Activated T-cell treated with anti-CD3 and anti-CD28 coated beads for 24 hours (primary cell): ENCODE measurements around the gene DPEP2NB.
"Not testable (repeated sequence)": the region's sequence is repeated elsewhere in the genome, so short reads cannot be mapped to it uniquely, and the experiment has no call there.

Experiments
- DNase-seq: peaks from one replicate; pipeline ENCODE4 v3.0.0-alpha.2; 2020; ENCODE audit warnings: low read depth

The DPEP2NB gene, protein sequence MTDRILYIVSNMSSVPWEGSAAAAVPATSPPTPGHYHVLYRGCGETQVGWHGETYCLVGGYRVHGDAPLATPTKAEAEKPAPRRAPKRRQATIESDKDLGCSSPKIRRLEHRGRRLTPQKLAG

DNA sequence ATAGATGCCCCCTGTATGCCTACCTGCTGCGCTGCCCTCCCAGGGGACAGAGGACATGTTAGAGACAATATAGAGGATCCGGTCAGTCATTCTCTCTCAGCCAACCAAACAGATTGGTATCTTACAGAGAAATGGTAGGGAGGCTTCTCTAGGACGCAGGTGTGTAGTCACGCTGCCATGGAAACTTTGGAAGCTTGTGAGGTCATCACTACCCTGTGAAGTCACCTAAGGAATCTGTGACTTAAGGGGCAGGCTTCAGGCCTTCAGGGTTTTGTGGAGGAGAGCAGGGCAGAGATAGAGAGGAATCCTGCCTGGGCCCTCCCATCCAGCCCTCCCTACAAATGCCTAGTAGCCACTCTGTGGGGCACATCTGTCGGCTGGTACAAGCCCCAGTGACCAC is at the start of gene DPEP2NB:
Gene DPEP2NB, minus strand, starts transcription at position 231 of the 400 bp plus-strand sequence. Its CDS starts 141 bp downstream, at position 90.
- no peak for DNase-seq

DNA sequence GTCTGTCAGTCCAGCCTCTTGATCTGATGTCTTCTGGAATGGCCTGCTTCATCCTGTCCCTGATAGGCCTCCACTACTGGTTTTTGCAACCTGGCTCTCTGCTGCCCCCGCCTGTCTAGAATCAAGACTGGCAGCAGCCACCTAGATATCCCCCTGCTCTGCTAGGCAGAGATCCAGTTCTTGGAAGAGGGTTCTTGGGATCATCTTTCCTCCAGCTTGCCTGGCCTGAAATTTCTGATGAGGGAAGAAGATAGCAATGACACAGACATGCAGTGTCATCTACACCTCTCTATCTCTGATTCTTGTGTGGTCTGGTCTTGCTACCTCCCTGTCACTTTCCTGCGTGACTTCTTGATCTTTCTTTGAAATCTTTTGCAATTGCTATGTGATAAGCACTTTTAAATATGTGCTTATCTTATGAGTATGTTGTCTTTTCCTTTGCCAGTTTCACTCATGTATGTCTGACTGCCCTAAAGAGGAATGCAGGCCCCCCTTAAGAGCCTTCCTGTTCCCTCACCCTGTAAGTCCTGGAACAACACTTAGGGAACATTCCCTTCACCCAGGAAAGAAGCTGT is 49.2 kb upstream of the DPEP2NB start:
- DNase-seq: peak; percentile 57

DNA sequence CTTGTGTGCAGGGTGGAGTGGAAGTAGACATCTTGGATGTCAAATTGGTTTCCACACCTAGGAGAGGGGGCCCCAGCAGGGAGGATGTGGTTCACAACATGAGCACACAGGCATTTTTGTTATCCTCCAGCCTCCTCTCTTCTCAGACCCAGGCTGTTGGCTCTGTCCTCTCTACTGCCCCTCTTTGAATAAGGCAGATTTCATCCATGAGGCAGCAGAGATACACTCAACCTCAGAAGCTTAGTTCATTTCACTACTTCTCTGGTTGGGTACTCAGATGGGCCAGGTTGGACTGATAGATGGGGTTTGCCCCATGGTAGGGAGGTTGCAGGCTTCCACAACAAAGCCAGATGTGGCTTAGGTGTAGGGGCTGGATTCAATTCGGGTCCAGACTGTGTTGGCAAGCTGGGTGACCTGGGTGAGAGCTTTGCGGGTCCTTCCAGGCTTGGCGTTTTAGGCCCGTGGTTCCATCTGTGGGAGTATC is 47.2 kb upstream of the DPEP2NB start:
- DNase-seq: no peak

DNA sequence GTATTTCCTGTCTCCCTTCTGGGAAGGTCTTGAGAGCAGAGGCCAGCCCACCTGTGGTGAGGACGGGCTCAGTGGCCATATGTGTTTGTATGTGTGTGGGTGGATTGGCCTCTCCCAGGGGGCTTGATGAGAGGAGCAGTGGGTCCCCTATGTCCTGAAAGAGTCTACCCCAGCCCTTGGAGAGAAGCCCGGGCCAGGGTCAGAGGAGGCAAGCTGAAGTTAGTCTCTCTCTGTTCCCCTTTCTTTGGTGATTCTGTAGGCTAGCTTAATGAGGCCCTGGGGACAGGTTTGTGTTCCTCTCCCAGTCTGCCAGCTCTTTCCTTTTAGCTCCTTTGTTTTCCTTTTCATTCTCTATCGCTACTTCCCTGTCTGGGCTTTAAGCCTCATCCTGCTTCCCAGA is 45.7 kb upstream of the DPEP2NB start:
- DNase-seq: no peak

DNA sequence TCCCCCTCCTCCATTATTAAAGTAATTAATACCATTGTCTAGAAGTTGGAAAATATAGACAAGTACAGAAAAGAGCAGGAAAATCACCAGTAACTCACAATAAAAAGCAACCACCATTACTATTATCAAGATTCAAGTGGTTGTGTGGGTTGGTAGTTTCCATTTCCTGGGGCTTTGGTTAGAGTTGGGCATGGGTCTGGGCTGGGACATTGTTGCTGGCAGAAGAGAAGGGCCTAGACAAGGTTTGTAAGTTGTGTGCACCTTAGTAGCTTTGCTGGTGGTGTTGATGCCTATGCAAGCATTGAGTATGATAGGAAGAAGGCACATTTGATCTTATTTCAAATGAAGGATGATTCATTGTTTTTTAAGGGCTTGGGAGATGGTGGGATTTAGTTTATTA is 44.1 kb upstream of the DPEP2NB start:
- DNase-seq: no peak

DNA sequence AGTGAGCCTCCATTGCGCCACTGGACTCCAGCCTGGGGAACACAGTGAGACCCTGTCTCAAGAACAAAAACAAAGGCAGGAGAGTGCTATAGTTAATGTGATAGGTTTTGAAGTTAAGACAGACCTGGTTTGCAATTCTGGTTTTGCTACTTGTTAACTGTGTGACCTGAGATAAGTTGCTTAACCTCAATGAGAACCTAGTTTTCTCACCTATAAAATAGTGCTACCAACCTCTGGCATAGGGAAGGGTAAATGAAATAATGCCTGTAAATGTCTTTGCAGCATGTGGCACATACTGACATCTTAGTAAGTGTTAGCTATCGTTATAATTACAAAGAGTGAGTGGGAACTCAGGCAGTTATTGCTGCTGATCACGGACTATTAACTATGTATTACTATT is 39.7 kb upstream of the DPEP2NB start:
- DNase-seq: no peak

DNA sequence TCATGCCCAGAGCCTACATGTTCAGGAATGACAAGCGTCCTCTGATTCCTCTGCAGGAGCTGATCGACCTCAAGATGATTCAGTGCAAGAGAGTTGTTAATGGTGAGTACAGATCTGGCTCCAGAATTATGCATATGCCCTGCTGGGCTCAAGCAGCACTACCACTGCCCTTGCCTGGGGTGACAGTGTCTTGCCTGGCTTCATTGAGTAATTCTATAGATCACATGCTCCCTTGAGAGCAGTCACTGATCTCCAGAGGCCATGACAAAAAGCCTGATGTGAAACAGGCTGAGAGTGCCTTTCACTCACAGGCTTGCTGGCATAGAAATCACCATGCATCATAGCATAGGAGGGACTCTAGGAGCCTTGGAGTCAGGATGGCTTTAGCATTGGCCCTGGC is 33.7 kb upstream of the DPEP2NB start:
- DNase-seq: no peak

DNA sequence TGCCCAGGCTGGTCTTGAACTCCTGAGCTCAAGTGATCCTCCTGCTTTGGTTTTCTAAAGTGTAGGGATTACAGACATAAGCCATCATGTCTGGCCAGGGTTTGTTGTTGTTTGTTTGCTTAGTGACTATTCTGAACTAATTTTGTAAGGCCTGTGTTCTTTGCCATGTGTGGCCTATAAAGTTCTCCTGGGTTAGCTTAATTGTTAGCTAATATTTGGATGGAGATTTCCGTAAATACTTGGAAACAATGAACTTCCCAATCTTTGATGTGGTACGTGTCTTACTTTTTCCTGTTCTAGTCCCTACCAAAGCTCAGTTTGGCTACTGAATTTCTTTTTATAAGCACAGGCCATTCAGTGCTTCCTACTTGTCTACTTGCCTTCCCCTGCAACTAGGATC is 32.3 kb upstream of the DPEP2NB start:
- DNase-seq: no peak

DNA sequence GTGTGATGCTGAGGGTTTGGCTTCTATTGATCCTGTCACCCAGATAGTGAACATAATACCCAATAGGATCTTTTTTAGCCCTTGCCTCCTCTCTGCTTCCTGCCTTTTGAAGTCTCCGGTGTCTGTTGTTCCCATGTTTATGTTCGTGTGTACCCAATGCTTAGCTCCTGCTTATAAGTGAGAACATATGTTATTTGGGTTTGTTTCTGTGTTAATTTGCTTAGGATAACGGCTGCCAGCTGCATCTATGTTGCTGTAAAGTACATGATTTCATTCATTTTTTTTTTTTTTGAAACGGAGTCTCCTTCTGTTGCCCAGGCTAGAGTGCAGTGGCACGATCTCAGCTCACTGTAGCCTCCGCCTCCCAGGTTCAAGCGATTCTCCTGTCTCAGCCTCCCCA is 30.4 kb upstream of the DPEP2NB start:
- no peak for DNase-seq

DNA sequence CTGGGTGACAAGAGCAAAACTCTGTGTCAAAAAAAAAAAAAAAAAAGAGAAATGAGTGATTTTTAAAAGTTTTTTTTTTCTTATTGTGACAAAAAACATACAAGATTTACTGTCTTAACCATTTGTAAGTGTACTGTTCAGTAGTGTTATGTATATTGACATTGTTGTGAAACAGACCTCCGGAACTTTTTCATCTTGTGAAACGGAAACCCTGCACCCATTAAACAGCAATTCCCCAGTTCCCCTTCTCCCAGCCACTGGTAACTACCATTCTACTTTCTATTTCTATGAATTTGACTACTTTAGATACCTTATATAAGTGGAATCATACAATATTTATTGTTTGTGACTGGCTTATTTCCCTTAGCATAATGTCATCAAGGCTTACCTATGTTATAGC is 26.1 kb upstream of the DPEP2NB start:
- DNase-seq: no peak

DNA sequence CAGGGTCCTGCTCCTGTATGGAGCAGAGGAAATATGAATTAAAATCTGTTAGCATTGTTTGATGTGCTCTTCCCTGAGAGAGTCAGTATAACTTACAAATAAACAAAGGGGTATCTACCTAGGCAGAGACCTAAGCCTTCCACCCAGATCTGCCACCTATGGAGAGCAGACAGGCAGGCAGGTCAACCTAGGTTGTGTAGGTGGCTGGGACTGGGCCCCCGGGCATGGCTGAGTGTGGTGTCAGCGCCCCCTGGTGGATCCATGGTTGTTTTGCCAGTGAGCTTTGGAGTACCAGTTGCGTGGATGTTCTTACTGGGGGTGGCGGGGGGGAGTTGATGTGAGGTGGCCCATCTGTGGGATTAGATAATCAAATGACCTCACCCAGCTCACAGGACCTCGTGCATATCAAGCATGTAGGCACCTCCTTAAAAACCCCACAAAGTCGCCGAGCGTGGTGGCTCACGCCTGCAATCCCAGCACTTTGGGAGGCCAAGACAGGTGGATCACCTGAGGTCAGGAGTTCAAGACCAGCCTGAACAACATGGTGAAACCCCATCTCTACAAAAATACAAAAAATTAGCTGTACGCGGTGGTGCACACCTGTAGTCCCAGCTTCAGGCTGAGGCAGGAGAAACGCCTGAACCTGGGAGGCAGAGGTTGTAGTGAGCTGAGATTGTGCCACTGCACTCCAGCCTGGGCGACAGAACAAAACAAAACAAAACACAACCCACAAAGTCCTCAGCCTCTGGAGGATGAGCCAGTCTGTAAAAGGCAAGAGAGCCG is 25.0 kb upstream of the DPEP2NB start:
- DNase-seq: peak; percentile 83

DNA sequence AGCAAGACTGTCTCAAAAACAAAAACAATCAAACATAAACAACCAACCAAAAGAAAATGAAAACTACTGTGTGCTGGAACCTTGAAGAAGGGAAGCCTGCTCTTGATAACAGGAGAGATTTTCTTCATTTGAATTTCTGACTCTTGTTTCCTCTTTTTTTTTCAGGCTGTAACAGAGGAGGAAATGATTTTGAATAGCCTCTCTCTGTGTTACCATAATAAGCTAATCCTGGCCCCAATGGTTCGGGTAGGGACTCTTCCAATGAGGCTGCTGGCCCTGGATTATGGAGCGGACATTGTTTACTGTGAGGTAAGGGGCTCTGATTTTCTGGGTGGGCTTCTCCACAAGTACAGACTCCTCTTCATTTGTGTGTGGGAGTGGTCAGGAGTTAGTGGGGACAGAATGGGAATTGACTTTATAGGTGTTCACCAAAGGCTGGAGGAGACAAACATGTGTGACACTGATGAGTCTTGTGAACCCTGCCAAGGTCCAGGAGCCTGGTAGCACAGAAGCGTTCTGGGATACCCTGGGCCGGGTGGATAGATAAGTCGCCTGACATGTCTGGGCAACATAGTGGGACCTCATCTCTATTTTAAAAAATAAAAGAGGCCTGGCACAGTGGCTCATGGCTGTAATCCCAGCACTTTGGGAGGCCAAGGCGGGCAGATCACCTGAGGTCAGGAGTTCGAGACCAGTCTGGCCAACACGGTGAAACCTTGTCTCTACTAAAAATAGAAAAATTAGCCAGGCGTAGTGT is 22.3 kb upstream of the DPEP2NB start:
- DNase-seq: no peak

DNA sequence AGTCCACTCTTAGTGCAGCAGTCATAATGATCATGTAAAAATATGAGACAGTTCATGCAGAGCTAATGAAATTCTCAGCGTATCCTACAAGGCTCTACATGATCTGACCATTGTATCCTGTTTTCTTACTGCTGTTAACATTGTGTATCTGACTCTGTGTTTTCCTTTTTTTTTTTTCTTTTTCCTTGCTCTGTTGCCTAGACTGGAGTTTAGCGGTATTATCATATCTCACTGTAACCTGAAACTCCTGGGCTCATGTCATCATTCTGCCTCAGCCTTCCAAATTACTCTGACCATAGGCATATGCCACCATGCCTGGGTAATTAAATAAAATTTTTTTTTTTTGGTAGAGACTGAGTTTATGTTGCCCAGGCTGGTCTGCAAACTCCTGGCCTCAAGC is 19.5 kb upstream of the DPEP2NB start:
- no peak for DNase-seq

DNA sequence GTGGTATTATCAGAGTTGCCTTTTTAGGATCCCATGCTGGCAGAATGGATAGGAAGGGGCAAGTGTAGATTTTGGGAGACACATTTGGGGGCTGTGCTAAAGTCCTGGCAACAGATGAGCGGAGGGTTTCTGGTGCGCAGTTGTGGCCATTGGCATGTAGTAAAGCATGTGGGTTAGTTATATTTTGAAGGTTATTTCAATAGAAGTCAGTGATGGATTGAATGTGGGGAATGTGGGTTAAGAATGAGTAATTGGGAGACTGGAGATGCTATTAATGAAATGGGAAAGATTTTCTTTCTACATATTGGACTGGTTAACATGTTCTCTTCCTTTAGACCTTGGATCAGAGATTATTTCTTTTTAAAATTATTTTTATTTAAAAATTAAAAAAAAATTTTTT is 17.4 kb upstream of the DPEP2NB start:
- no peak for DNase-seq

DNA sequence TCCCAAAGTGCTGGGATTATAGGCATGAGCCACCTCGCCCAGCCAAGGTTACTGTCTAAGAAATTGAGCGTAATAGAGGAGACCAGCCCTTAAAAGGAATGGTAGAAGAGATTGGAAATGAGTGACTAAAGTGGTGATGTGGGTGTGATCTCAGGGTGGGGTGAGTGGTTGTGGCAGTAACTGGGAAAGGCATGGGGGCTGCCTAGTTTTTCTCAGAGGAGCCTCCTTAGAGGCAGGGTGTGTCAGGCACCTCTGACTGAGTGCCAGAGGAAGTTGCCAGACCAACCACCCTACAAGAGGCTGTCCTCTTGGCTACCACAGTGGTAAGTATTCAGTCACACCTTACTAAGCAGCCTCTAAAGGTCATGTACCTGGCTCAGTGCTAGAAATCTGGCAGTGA is 16.2 kb upstream of the DPEP2NB start:
- no peak for DNase-seq

DNA sequence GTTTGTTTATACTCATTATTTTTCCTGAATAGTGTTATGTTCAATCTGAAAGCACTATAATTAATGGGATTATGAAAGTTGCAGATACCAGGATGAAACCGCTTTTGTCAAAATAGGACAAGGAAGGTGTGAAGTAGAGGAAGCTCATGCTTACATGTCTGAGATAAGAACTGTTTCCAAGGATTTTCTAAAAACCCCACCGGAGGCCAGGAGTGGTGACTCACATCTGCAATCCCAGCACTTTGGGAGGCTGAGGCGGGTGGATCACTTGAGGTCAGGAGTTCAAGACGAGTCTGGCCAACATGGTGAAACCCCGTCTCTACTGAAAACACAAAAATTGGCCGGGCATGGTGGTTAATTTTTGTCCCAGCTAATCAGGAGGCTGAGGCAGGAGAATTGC is 14.4 kb upstream of the DPEP2NB start:
- not testable (repeated sequence) for DNase-seq

DNA sequence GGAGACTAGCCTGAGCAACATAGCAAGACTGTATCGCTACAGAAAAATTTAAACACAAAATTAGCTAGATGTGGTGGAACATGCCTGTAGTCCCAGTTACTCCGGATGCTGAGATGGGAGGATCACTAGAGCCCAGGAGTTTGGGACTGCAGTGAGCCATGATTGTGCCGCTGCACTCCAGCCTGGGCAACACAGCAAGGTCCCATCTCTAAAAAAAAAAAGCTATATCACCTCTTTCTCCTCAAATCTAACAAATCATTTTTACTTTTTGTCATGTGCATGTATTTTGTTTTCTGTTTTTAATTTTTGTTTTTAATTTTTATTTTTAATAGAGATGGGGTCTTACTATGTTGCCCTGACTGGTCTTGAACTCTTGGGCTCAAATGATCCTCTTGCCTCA is 13.3 kb upstream of the DPEP2NB start:
- no peak for DNase-seq

DNA sequence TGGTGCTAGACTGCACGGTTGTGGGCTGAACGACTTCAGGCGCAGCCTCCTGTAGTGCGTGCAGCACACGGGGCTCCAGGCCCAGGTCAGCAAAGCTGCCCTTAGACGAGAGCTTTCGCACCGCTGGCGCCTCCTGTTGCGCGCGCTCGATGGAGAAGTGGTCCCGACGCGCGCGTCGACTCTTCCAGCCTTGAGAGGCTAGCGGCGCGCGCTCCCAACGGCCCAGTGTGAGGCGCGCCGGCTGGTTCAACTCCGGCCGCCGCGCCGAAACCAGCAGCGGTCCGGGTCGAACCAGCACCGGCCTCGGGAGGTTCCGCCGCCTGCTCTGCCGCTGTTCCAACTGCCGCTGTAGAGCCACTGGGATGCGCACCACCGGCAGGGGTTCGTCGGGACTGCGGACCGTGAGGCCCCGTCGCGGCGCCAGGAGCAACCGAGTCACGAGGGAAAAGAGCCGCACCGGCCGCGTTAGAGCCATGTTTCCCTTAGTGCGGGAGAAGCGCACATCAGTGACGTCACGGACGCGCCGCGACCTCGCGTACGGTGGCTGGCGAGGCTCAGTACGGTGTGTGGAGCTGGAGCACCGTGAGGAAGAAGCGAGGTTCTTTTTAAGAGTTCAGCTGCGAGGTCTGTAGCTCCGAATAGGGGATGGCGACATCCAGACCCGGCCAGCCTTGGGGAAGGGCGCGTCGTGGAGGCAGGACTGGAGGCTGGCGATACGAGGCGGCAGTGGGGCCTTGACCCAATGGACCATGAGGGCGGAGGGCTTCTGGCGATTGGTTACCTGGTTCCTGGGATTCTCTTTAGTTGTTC is 7.2 kb upstream of the DPEP2NB start, which contains the start of the genes DDX28 and DUS2:
Gene DDX28, minus strand, starts transcription at position 505 of the 810 bp plus-strand sequence. Its CDS starts 30 bp downstream, at position 475.
Gene DUS2, plus strand, starts transcription at position 557 of the 810 bp plus-strand sequence. CDS start 14,740 bp downstream, outside the sequence.
- peak; percentile 92 for DNase-seq

DNA sequence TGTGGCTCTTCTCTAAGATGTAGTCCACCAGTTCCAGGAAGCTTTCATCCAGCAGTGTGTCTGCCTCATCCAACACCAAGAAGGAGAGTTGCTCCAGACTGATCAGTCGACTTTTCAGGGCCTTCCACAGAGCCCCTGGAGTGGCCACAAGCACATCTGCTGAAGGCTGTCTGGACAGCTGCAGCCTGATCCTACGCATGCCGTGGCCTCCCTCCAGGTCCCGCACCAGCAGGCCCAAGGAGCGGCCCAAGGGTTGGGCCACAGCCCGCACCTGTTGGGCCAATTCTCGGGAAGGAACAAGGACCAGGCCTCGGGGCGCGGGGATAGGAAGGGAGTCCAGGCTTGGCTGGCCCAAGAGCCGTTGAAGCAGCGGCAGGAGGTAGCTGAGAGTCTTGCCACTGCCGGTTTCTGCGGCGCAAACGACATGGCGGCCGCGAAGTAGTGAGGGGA is 6.6 kb upstream of the DPEP2NB start:
- no peak for DNase-seq

DNA sequence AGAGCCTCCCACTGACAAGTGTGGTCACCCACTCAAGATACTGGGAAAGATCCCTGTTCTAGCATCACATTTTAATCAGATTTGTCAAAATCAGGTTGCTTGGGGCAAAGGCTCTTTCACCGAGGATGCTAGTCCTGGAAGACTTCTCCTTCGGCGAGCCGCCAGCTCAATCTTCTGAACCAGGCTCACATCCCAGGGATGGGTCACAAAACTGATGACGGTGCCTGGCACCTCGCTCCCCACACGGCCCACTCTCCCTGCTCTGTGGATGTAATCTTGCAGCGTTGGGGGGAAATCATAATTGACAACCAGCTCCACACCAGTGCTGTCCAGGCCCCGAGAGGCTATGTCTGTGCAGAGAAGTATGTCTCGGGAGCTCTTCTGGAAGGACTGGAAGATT is 5.8 kb upstream of the DPEP2NB start:
- DNase-seq: no peak

DNA sequence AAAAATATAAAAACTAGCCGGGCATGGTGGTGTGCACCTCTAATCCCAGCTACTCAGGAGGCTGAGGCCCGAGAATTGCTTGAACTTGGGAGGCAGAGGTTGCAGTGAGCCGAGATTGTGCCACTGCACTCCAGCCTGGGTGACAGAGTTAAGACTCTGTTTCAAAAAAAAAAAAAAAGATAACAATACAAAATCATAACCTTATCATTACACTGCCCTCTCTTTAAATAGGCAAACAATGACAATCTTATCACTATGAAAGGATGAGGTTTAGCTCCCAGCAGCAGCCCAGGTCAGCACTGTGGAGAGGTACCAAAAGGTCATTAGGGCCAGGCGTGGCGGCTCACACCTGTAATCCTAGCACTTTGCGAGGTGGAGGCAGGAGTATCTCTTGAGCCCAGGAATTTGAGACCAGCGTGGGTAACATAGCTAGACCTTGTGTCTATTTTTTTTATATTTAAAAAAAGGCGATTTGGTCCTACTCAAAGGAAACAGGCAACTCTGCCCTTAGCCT is 3.5 kb upstream of the DPEP2NB start:
- DNase-seq: no peak
